HG02642 (cell line): ENCODE measurements around the gene HOXB5.

ENCODE experiments used
- ATAC-seq: cut with Tn5 transposase; IDR thresholded peaks from one replicate; pipeline ENCODE4 v1.9.1; 2021; ENCODE audit warnings: mild to moderate bottlenecking; ENCODE audit not compliant: unreplicated experiment, poor library complexity

The HOXB5 gene

DNA sequence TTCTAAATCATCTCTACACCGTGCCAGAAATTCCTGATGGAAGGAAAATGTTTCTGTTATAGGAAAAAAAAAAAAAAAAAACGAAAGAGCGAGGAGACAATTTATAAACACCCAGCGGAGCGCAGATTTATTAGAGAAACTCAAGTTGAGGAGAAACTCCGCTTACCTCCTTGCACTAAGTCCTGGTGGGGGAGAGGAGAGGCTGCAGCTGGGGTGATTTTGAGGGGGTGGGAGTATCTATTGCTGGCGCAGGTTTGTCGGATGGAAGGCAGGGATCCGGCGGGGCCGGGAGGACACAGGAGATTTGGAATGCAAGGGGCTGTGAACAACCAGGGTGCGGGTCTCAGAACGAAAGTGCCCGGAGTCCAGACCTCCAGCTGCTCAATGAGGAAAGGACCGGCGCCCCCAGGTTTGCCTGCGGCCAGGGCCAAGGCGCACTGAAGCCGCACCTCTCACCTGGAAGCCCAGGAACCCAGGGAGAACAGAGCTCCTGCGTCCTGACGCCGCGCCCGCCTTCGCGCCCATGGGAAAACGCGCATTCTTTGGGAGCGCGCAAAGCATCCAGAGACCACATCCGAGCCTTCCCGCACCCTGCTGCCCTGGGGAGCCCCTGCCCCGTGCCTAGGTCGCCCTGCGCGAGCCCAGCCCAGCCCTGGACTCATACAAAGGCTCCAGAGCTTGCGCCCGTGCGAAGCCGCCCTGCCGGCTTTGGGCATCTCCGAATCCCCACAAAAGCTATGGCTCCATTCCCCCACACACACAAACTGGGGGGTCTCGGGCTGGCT, 24.1 kb upstream of the HOXB5 start:
- no peak for ATAC-seq

DNA sequence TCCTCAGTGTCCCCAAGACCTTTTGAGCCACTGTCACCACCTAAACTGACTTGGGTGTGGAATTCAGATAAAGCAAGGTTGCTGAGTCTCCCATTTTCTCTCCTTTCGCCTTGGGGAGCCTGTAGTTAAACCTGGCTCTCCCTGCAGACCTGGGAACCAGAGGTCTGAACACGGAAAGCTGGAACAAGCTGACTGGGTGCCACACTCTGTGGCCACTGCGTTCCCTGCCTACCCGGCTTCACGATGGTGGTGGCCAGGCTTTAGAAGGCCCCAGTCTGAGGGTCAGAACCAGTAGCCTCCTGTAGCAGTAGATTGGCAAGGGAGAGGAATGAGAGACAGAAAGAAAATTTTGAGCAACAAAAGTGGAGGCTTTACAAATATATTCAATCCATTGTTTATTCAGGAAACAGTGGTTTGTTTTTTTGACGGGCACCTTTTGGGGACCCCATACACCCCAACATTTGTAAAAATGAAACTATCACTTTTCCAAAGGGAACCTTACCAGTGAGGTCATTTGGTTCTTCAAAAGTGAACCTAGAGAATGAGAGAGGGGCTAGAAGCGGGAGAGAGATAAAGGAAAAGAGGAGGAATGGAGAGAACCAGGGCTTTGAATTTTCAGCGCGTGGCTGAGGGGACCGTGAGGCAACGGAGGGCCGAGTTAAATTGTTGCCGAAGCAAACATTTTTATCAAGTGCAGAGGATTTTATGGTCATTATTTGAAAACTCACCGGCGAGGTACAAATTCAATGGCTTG, 23.3 kb upstream of the HOXB5 start:
- ATAC-seq = no peak

DNA sequence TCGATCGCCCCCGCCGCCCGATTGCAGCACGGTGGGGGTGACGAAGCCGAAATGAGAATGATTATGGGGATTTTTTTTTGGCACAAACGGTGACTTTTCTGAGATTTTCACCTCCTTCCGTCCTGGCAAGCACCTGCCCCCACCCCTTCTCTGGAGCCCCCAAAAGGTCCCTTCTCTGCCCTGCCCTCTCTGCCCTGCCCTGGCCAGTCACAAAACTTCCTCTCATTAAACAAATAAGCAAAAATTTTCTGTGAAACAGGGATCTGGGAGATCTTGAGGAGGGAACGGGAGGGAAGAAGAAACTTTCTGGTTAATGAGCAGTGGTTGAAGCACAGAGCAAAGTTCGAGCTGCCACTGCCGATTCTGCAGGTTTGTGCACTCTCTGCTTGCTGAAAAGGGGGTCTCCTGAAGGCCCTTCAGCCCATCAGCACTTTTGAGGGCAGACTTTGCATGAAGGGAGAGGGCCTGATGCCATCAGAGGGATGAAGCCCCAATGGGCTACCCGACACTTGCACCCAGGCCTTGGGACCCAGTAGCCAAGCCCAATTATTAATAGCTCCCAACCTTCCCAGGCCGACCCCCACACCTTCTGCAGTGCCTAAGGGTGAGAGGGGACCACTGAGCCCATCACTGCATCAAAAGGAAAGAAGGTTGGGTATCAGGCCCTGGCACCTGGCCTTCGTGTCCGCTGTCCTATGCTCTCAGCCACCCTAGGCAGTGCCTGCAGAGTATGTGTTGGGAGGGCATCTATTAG, 22.6 kb upstream of the HOXB5 start:
- ATAC-seq = no peak

DNA sequence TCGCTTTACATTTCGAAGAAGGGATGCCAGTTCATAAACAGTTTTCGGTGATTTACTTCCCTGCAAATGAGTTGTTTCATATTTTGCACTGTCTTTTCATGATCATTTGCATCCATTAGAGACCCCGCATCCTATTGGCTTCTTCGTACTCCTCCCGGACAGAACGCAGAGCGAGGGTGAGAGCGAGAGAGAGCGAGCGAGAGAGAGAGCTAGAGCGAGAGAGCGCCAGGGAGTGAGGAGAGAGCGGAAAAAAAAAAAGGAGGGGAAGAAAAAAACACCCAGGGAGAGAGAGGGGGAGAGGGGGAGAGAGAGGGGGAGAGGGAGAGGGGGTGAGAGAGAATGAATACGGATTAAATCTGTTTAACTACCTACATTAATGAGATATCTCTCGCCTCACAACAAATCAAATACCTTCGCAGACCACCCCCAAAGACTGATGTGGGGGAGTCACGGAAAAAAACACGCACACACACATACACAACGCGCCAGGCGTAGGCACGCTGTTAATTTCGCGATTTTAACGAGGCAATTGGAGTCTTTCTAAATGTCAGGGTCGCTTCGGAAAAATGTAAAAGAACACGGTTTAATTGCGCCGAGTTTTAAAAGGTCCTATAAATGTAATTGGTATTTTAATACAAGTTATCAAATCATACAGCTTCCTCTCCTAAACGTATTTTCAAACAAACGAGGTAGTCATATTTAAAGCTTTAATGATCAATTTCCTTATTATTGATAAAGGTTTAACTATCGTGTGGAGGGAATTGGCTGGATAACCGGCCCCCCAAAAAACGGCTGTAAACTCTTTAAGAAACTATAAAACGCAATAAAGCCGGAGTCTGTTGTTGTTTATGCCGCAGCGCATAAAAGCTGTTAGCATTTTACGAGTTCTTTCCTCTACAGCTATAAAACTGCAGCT, 21.7 kb upstream of the HOXB5 start, which contains the start of gene HOXB8:
TSS of gene HOXB8 (minus strand) at position 246 of the 916 bp plus-strand sequence. CDS start 588 bp downstream, outside the sequence.
- no peak for ATAC-seq

DNA sequence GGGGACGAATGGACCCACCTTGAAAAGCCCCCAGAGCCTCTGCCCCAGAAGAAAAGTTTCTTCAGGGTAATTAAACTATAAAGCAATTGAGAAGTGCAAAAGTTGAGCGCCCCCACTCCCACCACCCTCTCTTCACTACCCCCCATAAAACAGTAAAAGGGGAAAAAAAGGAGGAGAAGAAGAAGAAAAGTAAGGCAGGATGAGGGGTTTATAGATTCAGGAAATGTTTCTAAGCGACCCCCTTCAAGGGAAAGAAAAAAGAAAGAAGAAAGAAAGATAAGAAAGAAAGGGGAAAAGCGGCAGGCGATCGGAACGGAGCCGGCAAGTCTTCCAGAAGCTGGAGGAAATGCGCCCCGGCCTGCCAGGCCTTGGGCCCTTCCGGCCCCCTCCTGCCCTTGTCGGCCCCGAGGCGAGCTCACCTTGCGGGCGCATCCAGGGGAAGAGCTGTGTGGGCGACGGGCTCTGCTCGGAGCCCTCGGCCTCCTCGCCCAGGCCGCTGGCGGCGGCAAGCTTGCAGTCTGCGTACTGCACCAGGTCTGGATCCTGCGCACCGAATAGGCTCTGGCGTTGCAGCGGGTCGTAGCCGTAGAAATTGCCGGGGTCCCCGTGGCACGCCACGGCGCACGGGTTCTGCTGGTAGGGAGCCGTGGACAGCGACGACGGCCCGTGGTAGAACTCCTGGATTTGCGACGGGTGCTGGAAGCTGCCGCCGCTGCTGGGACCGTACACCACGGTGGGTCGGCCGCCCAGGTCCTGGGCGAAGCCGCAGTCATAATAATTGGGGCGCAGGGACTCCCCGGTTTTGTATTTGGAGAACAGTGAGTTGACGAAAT, 20.5 kb upstream of the HOXB5 start:
- ATAC-seq = no peak

DNA sequence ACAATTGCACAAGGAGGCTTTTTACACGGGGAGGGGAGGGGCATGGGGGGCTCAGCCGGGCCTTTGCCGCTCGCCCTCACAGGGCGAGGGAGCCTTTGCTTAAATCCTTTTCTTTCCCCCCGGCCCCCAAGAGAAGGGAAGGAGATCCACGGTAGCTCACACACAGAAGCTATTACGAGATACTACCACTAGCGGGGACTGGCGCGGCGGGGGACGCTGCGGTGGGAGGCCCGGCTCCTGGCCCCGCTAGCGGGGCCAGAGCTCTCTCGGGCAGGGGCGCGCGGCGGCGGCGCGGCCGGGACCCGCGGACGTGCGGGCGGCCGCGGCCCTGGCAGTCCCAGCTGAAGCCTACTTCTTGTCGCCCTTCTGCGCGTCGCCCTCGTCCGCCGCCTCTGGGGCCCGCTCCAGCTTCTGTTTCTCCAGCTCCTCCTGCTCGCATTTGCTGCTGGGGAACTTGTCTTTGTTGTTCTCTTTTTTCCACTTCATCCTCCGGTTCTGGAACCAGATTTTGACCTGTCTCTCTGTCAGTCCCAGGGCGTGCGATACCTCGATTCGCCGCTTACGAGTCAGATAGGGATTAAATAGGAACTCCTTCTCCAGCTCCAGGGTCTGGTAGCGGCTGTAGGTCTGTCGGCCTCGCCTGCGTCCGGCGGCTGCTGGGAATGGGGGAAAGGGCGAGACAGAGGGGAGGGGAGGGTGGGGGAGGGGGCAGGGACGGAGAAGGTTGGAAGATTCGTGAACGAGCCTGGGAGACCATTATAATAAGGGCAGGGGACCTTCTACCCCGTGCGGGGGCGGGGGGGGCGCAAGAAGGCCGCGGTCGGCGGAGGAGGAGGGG, 19.5 kb upstream of the HOXB5 start:
- no peak for ATAC-seq

DNA sequence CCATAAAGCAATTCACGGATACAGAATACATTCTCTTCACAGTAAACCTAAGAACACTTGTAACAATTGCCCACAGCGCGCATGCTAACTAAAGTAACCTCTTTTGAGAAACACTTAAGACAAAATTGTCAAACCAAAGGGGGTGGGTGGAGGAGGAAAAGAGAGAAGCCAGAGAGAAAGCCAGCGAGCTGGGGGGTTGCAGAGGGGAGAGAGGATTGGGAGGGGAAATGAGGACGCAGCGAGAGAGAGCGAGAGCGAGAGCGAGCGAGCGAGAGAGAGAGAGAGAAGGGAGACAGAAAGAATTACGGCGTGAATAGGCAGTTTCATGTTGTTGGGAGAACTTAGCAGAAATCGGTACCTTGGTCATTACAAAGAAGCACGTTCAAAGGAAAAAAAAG, 18.9 kb upstream of the HOXB5 start:
- ATAC-seq = no peak

DNA sequence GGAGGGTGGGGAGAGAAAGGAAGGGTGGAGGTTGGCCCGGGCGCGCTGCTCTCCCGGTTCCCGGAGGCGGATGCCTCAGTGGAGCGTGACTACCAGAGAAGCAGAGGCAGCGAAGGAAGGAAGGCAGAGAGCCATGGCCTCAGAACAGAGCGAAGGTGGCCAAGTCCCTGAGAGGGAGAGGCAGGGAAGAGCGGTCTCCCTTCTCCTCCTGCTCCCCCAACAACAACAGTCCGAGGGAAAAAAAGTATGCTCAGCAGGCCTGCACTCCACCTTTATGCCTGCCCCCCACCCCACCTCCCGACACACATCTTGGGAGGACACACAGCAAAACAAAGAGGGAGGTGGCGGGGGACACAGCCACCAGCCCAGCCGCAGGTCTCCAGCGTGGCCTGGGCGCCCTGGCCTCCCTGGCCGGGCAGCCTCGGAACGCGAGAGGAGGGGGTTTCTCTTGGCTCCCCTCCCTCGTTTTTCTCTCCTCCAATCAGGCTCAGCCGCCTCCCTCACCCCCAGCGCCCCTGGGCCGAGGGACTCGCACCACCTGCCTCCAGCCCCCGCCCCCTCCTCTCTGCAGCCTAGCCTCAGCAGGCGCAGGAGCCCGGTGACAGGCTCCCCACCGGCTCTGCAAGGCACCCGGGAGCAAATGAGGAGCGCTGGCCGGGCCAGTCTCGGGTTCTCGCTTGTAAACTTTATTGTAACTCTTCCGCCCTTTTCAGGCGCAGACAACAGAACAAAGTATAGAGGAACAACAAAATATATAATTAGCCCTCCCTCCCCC, 18.3 kb upstream of the HOXB5 start:
- no peak for ATAC-seq

DNA sequence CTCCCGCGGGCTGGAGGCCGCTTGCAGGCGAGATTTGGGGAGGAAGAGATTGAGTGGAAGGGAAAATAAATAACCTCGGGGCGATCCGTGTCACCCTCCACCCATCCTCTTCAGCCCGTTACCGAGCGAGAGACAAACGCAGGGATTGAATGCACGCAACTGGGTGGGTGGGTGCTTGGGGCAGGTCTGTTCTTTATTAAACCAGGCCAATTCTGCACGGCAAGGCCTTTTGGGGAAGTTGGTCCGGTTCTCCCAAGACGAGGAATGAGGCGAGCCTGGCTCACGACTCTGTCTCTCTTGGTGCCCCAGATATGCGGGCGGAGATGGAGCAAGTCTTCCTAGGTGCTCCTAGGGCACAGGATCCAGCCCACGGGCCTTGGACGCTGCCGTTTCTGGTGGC, 17.6 kb upstream of the HOXB5 start:
- no peak for ATAC-seq

DNA sequence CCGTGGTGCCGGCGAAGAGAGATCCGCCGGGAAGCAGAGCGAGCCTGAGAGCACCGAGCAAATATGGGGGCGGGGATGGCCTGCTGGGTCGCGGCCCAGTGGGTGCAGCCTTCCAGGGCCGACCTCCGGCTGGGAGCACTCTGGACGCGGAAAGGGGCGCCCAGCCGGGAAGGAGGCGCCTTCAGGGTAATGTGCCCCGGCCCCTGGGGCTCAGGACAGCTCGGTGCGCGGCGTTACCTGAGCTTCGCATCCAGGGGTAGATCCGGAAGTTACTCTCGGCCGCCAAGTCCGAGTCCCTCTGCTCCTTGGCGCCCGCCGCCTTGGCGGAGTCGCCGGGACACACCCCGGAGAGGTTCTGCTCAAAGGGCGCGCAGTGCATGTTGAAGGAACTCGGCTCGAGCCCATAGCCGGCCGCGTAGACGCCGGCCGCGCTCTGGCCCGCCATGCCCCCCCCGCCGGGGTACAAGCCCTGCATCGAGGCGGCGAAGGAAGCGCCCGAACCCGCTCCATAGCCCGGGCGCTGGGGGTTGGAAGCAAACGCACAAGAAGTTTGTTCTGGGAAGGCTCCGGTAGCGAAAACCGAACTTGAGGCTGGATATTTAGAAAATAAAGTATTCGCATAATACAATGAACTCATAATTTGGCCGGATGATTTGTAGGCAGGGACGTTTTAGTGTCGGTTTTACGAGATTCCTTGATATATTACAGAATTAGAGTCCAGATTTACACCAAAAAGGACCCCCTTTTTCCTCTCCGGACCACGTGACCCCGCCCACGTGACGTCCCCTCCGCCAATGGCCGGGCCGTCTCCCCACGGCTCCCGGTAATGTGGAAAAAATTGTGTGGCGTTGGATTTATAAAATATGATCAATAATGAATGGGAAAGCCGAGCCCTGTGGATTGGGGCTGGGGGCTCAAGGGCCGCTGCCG, 17.0 kb upstream of the HOXB5 start, which contains the start of gene HOXB7:
TSS of gene HOXB7 (minus strand) at position 736 of the 930 bp plus-strand sequence. CDS start at position 637, 99 bp downstream.
- ATAC-seq = no peak

DNA sequence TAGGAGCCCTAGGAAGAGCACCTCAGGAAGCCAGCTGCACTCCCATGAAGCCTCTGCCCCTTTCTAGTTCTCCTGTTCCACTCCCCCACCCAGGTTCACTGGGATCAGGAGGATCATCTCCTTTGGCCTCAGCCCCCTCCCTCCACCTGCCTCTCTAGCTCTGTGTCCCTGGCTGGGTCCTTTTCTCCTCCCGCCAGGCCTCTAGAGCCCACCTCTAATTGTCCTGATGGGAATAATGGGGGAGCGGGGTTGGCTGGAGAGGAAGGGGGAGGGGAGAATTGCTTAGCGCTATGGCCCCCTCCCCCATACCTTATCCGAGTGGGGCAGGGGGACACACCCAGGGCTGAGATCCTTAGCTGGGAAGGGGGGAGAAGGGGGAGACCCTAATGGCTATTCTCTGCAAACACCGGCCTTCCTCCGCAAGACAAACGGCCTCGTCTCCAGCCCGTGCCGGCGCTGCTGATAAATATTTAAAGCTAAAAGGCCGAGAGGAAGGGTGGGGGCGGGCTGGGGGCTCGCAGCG, 16.2 kb upstream of the HOXB5 start:
- ATAC-seq = no peak

DNA sequence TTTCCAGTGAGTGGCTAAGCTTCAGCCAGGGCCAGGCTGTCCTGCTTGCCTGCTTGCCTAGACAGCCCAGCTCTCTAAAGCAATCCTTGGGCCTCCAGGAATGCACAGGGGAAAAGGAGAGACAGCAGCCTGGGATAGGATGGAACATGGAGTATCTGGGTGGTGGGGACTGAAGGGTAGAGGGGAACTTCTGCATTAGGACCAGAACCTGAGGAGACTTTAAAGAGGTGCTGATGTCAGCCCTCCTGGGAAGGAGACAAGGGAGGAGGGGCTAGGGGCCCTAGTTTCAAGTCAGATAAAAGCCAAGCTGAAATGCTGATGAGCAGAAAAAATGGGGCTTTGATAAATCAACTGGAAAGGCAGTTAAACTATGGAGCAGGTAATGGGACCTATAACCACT, 15.5 kb upstream of the HOXB5 start:
- no peak for ATAC-seq

DNA sequence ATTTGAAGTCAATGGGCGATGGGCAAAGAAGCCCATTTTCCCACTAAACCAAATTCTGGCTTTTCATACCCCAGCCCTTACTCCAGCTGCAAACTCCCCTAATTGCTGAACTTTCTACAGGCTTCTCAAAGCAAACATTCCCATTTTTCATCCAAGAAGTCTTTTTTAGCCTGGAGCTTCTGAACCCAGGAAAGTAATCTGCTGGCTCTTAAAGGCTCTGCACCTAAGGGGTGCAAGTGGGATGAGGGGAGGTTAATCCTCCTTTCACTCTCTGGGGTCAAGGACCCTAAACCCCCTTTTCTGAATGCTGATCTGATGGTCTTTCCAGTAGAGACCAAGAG, 14.9 kb upstream of the HOXB5 start:
- no peak for ATAC-seq

DNA sequence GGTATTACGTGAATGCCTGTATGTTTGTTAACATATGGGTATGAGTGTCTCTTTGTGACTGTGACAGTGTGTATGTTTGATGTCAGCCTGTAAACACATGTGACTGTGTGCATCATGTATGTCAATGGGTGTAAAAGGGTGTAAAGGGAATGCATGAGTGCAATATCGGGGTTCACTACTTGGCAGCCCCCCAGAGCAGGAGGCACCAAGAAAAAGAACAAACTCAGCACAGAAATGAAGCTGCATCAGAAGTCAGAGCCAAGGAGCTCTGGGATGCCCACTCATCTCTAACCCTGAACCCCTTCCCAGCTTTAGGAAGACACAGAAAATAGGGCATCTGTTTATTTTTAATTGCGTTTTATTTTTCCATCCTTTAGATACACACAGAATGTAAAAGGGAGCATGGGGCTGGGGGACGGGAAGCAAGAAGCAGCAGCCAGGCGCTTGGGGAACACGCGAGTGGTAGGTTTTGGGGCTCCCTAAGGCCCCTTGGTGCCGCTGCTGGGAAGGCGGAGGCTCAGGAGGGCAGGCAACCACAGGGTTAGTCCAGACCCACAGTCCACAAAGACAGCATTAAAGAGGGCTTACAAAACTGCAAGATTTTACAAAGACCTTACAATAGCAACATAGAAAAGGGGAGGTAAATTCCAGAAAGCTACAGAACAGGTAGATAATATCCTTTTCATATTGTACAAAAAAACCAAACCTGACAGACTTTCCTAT, 13.5 kb upstream of the HOXB5 start:
- ATAC-seq = no peak

DNA sequence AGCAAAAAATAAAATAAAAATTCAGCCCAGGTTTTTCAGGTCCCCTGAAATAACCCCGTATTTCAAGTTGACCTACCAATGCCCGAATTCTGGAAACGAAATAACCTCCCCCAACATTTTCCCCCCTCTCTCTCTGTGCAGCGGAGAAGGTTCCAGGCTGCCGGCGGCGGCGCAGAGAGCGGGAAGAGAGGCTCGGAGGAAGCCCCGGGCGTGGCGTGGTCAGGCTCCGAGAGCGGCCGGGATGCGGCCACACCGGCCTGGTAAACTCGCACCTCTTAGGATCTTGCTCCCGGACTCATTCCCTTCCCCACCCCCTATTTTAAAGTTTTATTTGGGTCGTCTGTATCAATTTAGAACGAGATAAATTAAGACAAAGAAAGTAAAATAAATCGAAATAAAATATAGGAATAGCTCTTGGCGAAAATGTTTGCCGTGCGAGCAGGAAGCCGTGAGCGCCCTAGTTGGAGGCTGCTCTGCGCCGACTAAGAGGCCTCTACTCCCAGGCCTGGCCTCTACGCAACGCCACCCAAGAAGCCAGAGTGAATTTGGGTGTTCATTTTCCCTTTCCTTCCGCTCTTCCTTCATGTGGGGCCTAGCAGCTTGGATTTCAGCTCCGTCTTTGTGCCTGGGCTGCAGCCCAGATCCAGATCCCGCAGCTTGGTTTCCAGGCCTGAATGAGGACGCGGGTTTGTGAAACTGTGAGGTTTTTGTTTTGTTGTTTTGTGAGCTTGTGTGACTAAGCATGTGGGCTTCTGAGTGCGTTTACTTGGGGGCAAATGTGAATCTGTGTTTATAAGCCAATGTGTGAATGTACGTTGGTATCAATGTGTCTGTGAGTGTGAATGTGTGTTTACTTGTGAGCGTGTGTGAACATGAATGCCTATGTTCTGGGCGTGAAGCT, 12.7 kb upstream of the HOXB5 start:
- ATAC-seq = no peak
